NCI-H2171 treated with DMSO at 0.1 percent for 48 hours (cell line): ENCODE results near the gene SEC16A.

Experiments
- DNase-seq: peaks from one replicate; lab custom pipeline; 2025; lab: John Stamatoyannopoulos, UW

Gene SEC16A

DNA sequence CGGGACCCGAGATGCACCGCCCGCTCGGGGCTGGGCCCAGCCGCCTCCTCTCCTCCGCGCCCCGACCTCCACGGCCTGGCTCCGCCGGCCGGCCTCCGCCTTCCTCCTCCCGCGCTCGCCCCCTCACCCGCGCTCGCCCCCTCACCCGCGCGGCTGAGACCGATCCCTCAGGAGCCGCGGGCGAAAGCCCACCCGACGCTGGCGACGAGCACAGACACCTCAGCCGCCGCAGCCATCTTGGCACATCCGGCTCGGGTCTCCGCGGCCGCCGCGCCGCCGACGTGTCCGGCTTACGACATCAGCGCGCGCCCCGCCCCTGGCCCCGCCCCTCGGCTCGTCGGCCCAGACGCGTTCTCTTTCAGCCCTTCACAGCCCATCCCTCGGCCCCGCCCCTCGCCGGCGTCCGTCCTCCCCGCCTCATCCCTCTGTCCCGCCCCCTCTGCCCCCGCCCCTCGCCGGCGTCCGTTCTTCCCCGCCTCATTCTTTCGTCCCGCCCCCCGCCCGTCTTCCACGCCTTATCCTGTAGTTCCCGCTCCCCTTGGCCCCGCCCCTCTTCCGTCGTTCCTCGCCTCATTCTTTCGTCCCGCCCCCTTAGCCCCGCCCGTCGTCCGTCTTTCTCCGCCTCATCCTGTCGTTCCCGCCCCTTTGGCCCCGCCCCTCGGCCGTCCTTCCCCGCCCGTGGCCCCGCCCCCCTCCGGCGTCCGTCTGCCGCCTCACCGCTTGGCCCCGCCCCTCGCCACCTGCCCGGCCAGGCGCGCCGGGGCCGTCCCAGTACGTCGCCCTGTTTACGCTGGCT is at the start of gene SEC16A:
Gene SEC16A (minus strand): TSS at position 248 of the 796 bp plus-strand sequence. CDS start 5,425 bp downstream, outside the sequence.
- DNase-seq = peak; percentile 100

GRCh38 chr9:136531904-136532798 is 49.3 kb upstream of the SEC16A start:
- DNase-seq = no peak

DNA sequence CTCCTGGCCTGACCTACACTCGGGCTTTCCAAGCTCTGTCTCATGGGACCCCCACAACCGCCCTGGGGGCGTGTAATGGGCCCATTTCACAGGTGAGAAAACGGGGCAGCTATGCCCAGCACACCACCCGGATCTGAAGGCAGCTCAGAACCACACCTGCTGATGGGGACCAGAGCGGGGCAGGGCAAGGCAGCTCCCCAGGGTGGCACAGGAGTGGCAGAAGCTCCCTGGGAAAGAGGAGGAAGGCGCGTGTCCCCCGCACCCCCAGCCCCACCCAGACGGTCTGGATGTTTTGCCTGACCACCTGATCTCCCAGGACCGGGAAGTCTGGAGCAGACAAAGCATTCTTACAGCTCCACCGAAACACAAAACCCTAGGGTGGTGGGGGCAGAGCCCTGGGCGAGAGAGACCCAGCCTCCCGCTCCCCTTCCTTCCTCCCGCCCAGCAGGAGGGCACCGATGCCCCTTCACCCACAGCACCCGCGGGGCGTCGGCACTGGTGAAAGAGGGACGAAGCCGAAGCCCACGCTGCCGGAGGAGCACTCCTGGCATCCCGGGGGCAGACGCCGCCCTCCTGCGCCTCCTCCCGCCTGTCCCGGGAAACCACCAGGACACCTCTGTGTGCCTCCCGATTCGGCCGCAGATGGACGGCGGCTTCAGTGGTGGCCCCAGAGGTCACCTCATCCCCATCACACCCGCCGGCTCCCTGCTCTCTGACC is 48.5 kb upstream of the SEC16A start:
- no peak for DNase-seq

- DNase-seq = no peak
Observed at GRCh38 chr9:136530461-136531089, 47.7 kb upstream of the SEC16A start.

GRCh38 chr9:136529516-136530460 is 46.9 kb upstream of the SEC16A start:
- DNase-seq = no peak

DNA sequence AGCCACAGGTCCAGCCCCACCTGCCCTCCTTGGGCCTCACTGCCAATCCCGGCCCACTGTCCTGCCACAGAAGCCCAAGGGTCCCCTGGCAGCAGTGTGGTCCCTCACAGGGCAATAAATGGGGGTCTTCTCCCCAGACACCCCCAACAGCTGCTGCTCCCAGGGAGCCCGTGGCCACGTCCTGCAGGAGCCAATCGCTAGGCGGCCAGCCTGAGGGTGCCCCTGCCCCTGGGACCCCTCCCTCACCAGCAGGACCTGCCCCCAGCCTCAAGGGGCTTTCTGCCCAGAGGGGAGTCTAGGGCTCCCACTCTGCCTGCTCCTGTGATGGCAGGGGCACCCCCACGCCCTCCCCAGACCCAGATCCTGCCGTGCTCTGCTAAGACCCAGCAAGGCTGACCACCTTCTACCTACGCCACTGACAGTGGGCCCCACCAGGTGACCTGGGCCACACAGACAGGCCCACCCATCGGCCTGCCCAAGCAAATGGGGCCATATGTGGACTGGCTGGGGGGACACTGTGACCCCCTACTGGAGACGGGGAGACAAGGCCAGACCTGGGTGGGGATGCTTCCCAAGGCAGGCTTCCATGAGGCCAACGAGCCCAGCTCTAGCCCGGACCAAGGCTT is 46.0 kb upstream of the SEC16A start:
- no peak for DNase-seq

- peak; percentile 99 for DNase-seq
Observed at GRCh38 chr9:136527721-136528710, 45.2 kb upstream of the SEC16A start.

DNA sequence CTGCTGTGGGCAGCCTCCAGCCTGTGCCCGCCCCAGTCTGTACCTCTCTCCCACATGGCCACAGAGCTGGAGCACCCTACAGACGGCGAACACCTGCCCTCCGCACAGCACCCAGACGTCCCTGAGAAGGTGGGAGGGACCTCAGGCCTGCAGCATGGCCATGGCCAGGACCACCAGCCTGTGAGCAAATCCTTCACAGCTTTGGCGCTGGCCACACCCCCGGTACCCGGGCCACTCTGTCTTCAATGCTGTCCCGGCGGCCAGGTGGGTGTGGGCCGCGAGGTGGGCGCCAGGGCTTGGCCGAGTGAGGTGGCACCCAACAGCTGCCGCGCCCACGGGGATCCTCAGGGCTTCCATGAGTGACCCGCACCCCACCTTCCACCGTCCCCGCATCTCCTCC is 44.3 kb upstream of the SEC16A start:
- DNase-seq = peak; percentile 19

- DNase-seq = peak; percentile 50
Observed at GRCh38 chr9:136526625-136527066, 43.8 kb upstream of the SEC16A start.

DNA sequence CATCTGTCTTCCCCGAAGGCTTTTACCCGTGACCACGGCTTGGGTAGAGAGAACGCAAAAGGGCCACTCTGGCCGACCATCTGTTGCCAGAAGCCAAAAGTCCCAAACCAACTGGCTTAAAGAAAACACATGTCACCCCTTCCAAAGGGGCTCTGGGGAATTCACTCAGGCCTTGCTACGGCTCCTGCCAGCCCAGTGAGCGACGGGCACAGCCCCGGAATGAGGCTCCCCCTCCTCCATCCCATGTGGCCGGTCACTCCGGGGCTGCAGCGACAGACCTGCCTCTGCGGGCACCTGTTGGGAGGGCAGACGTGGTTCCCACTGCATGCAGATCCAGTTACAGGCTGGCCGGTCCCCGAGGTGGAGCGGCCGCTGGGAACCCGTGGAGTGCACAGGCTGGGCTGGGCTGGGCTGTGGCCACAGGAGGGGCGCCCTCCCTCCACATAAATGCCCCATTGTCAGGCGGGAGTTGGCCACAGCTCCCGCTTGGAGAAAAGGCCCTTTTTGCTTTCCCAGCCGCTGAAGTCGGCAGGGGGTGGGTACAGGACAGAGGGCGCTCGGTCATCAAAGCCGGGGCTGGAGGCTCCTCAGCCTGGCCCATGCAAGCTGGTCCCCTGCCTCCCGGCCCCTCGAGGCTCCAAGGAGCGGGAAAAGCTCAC is 43.1 kb upstream of the SEC16A start:
- DNase-seq = peak; percentile 37

GRCh38 chr9:136525207-136525606 is 42.4 kb upstream of the SEC16A start:
- DNase-seq = no peak

GRCh38 chr9:136522314-136523237 is 39.7 kb upstream of the SEC16A start:
- DNase-seq = no peak

DNA sequence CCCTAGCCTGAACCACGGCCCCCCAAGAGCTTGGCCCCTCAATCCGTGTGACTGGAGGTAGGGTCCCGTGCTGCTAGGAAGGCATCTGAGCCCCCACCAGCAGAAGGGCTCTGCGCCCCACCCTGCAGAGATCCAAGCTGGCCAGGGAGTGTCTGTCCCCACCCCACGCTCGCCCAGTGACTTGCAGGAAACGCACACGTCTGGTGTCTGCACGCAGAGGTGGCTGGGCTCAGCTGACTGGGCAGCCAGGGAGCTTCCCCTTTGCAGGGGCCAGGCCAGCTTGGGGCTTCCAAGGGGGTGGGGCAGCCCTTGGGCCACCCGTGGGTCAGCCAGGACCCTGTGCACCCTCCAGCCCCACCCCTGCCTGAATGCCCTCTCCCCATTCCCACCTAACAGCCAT is 38.7 kb upstream of the SEC16A start:
- DNase-seq = no peak

- DNase-seq = no peak
Observed at GRCh38 chr9:136520053-136520540, 37.3 kb upstream of the SEC16A start.

DNA sequence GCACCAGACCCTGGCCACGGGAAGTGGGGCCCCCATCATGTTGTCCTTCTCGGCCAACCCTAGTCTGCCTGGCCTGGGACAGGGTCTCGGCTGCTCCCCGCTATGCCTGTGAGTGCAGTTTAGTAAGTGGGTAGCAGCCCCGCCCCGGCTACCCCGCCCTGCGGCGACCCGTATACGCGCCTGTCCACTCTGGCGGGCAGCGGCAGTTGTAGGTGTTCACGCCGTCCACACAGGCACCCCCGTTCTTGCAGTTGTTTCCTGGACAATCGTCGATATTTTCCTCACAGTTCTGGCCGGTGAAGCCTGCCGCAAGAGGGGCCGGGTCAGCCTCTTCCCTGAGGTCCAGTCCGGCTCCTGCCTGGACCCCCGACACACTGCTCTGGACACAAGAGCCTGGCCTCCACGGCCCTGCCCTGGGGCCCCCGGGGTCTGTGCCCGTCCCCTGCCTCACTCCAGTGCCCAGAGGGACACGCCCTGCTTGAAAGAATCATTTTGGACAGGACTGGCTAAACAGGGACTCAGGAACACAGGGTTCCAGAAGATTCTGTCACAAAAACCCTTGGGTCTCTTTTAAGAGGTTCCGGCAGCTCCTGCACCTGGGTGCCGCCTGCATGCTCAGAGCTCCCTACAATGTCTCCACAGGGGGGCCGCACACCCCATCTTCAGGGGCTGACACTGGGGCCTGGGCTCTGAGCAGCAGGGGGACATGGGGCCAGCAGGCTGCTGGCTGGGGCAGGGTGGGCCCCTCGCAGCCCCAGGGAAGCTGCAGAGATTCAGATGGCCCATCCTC is 36.6 kb upstream of the SEC16A start:
- no peak for DNase-seq

DNA sequence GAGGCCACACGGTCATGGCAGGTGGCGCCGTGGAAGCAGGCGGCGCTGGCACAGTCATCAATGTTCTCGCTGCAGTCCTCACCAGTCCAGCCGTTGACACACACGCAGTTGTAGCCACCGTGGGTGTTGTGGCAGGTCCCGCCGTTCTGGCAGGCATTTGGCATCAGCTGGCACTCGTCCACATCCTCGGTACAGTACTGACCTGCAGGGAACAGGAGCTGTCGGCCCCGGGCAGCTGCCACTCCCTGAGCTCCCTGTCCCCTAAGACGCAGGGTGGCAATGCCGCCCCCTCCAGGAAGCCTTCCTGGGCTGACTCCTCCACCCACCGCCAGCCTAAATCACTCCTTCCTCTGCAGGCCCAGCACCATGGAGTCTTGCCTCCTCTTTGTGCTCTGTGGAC is 35.8 kb upstream of the SEC16A start:
- no peak for DNase-seq
